ENCODE results near the gene EID2B. TPM values are rescaled to one million over a fixed set of nuclear protein-coding genes. Genes with fewer than 3 reads are reported as not detected.

Gene EID2B
- total and polyA plus RNA-seq, 10 donors = 2.0 to 5.7 (median 4.7) TPM

DNA sequence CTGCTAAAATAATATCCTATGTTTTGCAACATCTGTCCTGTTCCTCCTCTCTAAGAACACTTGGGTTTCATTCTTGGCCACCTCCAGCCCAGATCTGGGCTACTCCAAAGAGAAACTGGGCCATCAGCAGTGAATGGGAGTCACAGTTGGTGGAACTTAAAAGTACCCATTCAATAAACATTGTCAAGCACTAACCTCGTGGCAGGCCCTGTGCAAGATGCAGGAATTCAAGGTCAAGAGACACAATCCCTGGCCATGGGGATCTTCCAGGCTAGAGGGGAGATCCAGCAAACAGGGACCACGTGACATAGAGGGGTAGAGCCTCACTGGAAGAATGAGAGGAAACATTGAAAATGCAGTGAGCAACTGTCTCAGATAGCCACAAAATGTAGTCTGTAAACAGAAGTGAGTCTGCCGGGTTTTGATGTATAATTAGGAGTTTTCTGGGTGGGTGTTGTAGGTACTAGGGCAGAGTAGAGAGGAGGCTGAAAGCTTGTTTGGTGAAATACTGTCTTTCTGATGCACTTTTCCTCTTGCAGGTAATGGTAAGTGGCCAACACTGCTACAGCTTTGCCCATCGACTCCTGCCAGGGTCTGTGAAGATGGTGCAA, 22.2 kb upstream of the EID2B start:
- no peak for TF ChIP-seq POLR2A (IDR thresholded peaks at IDR 0.05)
- TF ChIP-seq POLR2AphosphoS5 (IDR thresholded peaks at IDR 0.05) = no peak
- TF ChIP-seq CTCF (IDR thresholded peaks at IDR 0.05 in 8 of 11, conservative IDR thresholded peaks at IDR 0.05 in 3 of 11) = no peak
- Histone ChIP-seq H3K27ac (no peak overlapping the region), H3K4me1 (peaks cover 0 to 48% (median 28%) of the 10 kb centered on the region in 6 donors), H3K9me3 (no peaks in the 10 kb centered on the region), H3K4me3 (no peak overlapping the region), H3K36me3 (no peaks in the 10 kb centered on the region), H3K27me3 (replicated peaks in 1 of 7) (peaks cover 0 to 3% (median 0%) of the 10 kb centered on the region in 7 donors)
- WGBS, 5 donors = 67 to 81% (median 75%) methylated on average over 4 of the region's 4 CpGs
- no peak for DNase-seq
- intact Hi-C loops (cut with DNase I; ENCODE audit: low total_unique reads) = loop anchor here (10.0 kb wide), 1 partner anchor 210 kb away; no protein-coding TSS in a partner anchor

- TF ChIP-seq POLR2AphosphoS5 (IDR thresholded peaks at IDR 0.05) = no peak
- TF ChIP-seq POLR2A (IDR thresholded peaks at IDR 0.05) = no peak
- no peak for TF ChIP-seq CTCF (IDR thresholded peaks at IDR 0.05 in 8 of 11, conservative IDR thresholded peaks at IDR 0.05 in 3 of 11)
- no peak overlapping the region for H3K4me3 ChIP-seq
- H3K36me3 ChIP-seq = no peaks in the 10 kb centered on the region
- H3K27ac ChIP-seq = no peak overlapping the region
- intact Hi-C loops (cut with DNase I; ENCODE audit: low total_unique reads) = loop anchor here (2.0 to 10.0 kb wide), 2 partner anchors 120 to 212 kb away; no protein-coding TSS in a partner anchor
- H3K27me3 ChIP-seq (replicated peaks in 1 of 7) = peaks cover 0 to 3% (median 0%) of the 10 kb centered on the region in 7 donors
- H3K9me3 ChIP-seq = no peaks in the 10 kb centered on the region
- no peak for DNase-seq
- H3K4me1 ChIP-seq = peaks cover 0 to 35% (median 23%) of the 10 kb centered on the region in 6 donors
- 49 to 73% (median 70%) methylated on average over 2 to 7 of the region's 7 CpGs for WGBS, 5 donors
Measured at GRCh38 chr19:39553082-39553652, 20.5 kb upstream of the EID2B start.

- no peak for TF ChIP-seq POLR2AphosphoS5 (IDR thresholded peaks at IDR 0.05)
- no peak for TF ChIP-seq CTCF (IDR thresholded peaks at IDR 0.05 in 8 of 11, conservative IDR thresholded peaks at IDR 0.05 in 3 of 11)
- no peak for TF ChIP-seq POLR2A (IDR thresholded peaks at IDR 0.05)
- H3K27ac ChIP-seq = no peak overlapping the region
- no peak overlapping the region for H3K4me3 ChIP-seq
- no peaks in the 10 kb centered on the region for H3K9me3 ChIP-seq
- no peaks in the 10 kb centered on the region for H3K36me3 ChIP-seq
- peaks cover 0 to 27% (median 14%) of the 10 kb centered on the region in 6 donors for H3K4me1 ChIP-seq
- WGBS, 5 donors = 72 to 88% (median 82%) methylated on average over 5 of the region's 5 CpGs
- H3K27me3 ChIP-seq (replicated peaks in 1 of 7) = peaks cover 0 to 9% (median 0%) of the 10 kb centered on the region in 7 donors
- DNase-seq = no peak
- intact Hi-C loops (cut with DNase I; ENCODE audit: low total_unique reads) = loop anchor here (10.0 kb wide), 1 partner anchor 215 kb away; no protein-coding TSS in a partner anchor
Measured at GRCh38 chr19:39550197-39550596, 17.5 kb upstream of the EID2B start.

GRCh38 chr19:39546599-39546998, 13.9 kb upstream of the EID2B start:
- Histone ChIP-seq H3K4me1 (peaks cover 0 to 13% (median 2%) of the 10 kb centered on the region in 6 donors), H3K4me3 (no peak overlapping the region), H3K27me3 (replicated peaks in 1 of 7) (peaks cover 0 to 9% (median 0%) of the 10 kb centered on the region in 7 donors), H3K36me3 (no peaks in the 10 kb centered on the region), H3K9me3 (no peaks in the 10 kb centered on the region), H3K27ac (no peak overlapping the region)
- DNase-seq = no peak
- WGBS, 5 donors = 56 to 77% (median 69%) methylated on average over 8 of the region's 8 CpGs
- intact Hi-C loops (cut with DNase I; ENCODE audit: low total_unique reads) = loop anchor here (5.0 kb wide), 1 partner anchor 296 kb away; no protein-coding TSS in a partner anchor
- TF ChIP-seq POLR2AphosphoS5 (IDR thresholded peaks at IDR 0.05) = no peak
- TF ChIP-seq POLR2A (IDR thresholded peaks at IDR 0.05) = no peak
- TF ChIP-seq CTCF (IDR thresholded peaks at IDR 0.05 in 8 of 11, conservative IDR thresholded peaks at IDR 0.05 in 3 of 11) = no peak

Measured in spleen (tissue), 11 donors.